Measurements from ENCODE around the gene CD83. TPM values are rescaled to one million over a fixed set of nuclear protein-coding genes. Genes with fewer than 3 reads are reported as not detected.
A peak's percentile ranks its signal among the peaks of the same experiment; 100 is the strongest.
"Not testable (repeated sequence)": the region's sequence is repeated elsewhere in the genome, so short reads cannot be mapped to it uniquely, and the experiment has no call there.

Gene CD83
- polyA plus RNA-seq, 4 donors: 10.0 to 16.4 (median 12.4) TPM

DNA sequence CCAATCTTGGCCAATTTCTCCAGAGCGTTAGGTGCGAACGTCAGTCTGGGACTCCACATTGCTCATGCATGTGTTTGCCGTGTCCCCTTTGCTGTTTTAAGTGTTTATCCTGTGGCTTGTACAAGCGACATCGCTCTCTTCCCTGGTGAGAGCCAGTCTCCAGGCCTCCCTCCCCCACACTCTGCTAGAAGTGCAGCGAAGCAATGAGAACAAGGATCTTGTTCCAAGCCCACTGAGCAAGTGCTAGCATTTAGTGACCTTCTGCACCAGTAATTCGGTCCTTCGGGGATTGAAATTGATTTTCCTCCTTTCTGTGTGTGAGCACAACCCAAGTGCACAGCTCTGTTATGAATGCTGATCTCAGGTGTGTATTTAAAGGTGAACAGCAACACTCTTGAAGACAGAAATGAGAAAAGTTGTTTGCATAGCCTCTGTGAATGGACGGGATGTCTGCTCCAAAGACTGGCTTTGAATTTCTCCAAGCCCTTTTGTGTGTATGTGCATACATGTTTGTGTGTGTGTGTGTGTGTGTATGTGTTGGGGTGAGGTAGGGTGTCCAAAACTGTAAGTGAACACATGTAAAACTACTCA is 29.0 kb downstream of the CD83 start:
- DNase-seq (ENCODE audit: low read depth in 4 of 4, low spot score in 3 of 4): peak in 2 of 4 donors; percentile 45 to 59

GRCh38 chr6:14147891-14148290 is 30.3 kb downstream of the CD83 start:
- no peak for DNase-seq (ENCODE audit: low read depth in 4 of 4, low spot score in 3 of 4)

GRCh38 chr6:14148471-14148870 is 30.9 kb downstream of the CD83 start:
- no peak for DNase-seq (ENCODE audit: low read depth in 4 of 4, low spot score in 3 of 4)

DNA sequence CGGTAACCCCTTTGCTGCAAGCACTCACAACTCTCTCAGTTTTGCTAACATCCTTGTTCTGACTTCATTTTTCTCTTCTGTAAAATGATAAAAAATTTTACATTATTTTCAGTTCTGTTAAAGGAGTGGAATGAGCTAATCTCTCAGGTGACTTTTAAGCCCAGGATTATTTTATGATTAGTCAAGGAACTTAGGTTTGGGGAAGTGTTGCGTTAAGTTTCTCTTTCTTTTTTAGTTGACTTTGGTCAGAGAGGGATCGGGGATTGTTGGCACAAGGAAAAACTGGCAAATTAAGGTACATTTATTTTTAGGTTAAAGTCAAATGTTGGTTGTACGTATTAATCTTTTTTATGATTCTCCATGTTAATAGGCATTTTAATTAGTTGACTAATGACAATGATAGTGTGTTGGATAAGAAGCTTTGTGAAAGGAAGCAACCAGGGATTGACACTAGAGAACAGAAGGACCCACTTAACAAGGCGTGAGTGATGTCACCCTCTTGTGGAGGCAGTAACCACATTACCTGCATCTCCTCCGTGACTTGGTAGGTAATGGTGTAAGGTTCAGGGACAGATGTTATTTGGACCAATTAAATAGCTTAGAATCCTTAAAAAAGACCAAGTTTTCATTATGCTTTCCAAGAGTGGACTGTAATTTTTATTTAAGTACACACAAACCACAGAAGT is 31.6 kb downstream of the CD83 start:
- DNase-seq (ENCODE audit: low read depth in 4 of 4, low spot score in 3 of 4): no peak

- DNase-seq (ENCODE audit: low read depth in 4 of 4, low spot score in 3 of 4): no peak
These were observed 32.2 kb downstream of the CD83 start for GRCh38 chr6:14149739-14150130.

- not testable (repeated sequence) for DNase-seq (ENCODE audit: low read depth in 4 of 4, low spot score in 3 of 4)
These were observed 33.7 kb downstream of the CD83 start for GRCh38 chr6:14151300-14151699.

GRCh38 chr6:14151773-14152172 is 34.2 kb downstream of the CD83 start:
- no peak for DNase-seq (ENCODE audit: low read depth in 4 of 4, low spot score in 3 of 4)

DNA sequence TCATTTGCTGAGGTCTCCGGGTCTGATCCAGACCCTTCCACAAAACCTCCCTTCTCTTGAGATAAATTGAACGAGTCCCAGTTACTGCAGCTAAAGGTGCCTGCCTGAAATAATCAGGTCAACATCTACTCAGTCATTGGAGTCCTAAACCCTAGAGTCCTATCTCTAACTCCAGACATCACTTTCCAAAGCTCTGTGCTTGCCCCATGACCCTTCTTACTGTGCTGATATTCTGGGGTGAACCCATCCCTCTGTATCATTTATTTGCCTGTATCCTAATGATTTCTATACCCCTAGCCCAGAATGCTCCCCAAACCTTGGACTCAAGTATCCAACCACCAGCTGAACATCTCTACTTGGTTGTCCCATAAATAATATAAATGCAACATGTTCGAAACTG is 35.7 kb downstream of the CD83 start:
- DNase-seq (ENCODE audit: low read depth in 4 of 4, low spot score in 3 of 4): no peak

DNA sequence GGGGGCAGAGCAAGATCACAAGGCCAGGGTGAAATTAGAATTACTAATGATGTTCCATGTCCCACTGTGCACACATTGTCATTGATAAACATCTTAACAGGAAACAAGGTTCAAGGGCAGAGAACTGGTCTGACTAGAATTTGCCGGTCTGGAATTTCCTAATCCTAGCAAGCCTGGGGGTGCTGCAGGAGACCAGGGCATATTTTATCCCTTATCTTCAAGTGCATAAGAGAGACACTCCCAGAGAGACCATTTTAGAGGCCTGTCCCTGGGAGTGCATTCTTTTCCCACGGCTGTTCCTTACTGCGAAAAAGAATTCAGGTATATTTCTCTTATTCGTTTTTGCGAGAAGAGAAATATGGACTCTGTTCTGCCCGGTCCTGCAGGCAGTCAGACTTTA is 41.5 kb downstream of the CD83 start:
- no peak for DNase-seq (ENCODE audit: low read depth in 4 of 4, low spot score in 3 of 4)

GRCh38 chr6:14162826-14163225 is 45.3 kb downstream of the CD83 start:
- no peak for DNase-seq (ENCODE audit: low read depth in 4 of 4, low spot score in 3 of 4)

- DNase-seq (ENCODE audit: low read depth in 4 of 4, low spot score in 3 of 4): no peak
These were observed 47.5 kb downstream of the CD83 start for GRCh38 chr6:14165091-14165490.

GRCh38 chr6:14166839-14167238 is 49.3 kb downstream of the CD83 start:
- DNase-seq (ENCODE audit: low read depth in 4 of 4, low spot score in 3 of 4): peak in 1 of 4 donors; percentile 19

DNA sequence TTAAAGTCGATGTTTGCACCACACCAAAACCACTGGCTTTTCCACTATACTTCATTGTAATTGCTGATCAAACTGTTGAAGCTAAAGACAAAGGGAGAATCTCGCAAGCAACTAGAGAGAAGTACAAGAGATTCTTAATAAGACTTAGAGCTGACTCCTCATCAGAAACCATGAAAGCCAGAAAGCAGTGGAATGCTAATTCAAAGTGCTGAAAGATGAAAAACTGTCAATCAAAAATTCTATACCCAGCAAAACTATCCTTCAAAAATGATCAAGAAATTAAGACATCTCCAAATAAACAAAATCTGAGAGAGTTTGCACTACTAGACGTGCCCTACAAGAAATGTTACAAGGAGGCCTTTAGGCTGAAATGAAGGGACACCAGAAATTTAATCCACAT is 52.6 kb downstream of the CD83 start:
- DNase-seq (ENCODE audit: low read depth in 4 of 4, low spot score in 3 of 4): no peak

DNA sequence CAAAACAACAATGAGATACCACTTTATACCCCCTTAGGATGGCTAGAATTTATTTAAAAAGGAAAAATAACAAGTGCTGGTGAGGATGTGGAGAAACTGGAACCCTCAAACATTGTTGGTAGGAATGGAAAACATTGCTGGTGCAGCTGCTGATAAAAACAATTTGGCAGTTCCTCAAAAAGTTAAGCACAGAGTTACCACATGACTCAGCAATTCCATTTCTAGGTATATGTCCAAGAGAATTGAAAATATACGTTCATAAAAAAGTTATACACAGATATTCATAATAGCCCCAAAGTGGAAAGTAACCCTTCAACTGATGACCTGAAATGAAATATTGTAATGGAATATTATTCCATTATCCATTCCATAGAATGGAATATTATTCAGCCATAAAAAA is 55.0 kb downstream of the CD83 start:
- DNase-seq (ENCODE audit: low read depth in 4 of 4, low spot score in 3 of 4): no peak

DNA sequence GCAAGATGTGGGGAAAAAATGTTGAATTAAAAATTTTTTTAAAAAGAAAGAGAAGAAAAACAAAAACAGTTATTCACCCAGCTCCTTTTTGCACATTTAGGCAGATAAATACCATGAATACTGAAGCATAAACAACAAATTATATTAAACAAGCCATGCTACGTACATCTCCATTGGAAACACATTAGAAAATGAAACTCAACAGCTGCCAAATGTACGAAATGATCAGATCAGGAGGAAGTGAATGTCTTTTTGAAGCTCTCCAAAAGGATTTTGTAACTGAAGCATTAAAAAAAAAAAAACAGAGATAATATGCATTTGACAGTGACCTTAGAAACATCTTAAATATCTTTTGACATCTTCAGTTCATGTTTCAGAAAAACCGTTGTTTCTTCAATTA is 56.7 kb downstream of the CD83 start:
- DNase-seq (ENCODE audit: low read depth in 4 of 4, low spot score in 3 of 4): no peak

GRCh38 chr6:14174996-14175395 is 57.4 kb downstream of the CD83 start:
- no peak for DNase-seq (ENCODE audit: low read depth in 4 of 4, low spot score in 3 of 4)

- DNase-seq (ENCODE audit: low read depth in 4 of 4, low spot score in 3 of 4): no peak
These were observed 58.9 kb downstream of the CD83 start for GRCh38 chr6:14176429-14176828.

DNA sequence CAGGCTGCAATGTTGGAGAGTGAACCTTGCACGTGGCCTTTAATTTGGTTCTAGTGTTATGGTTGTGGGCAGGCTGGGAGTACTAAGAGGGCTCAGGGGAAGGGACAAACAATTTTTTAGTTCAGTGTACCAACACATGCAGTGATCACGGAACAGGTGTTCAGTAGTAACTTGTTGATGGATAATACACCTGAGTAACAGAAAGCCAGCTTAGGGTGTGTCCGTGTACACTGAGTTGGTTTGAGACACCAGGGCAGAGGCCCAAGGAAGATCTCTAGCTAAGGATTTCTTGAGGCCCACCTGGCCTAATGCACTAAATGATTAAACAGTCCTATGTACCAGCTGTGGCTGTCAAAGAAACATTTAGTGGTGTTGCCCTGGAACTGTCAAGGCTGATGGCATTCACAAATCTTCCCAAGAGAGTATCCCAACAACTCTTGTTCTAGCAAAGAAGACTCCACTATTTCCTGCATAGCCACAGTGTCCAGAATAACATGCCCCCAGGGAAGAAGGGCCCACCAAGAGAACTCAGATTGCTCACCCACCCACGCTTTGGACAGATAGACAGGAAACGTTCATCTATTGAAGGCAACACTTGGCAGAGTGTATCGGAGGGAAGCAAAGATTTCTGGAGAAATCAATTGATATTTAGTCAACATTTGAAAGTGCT is 60.0 kb downstream of the CD83 start:
- DNase-seq (ENCODE audit: low read depth in 4 of 4, low spot score in 3 of 4): no peak

- no peak for DNase-seq (ENCODE audit: low read depth in 4 of 4, low spot score in 3 of 4)
These were observed 60.5 kb downstream of the CD83 start for GRCh38 chr6:14178083-14178445.

DNA sequence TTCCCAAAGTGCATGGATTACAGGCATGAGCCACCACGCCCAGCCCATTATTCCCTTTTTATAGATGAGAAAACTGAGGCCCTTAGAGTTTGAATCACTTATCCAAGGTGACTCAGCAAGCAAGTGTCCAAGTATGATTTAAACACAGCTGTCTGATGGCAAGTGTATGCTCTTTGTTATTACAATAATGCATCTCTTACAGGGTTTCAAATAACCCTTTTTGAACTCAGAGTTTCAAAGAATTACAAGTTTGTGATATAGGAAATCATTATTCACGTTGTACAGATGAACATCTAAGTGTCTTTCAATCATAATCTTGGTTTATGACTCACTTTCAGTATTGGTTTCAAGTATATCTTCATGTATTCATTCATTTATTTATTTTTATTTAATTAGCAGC is 63.0 kb downstream of the CD83 start:
- no peak for DNase-seq (ENCODE audit: low read depth in 4 of 4, low spot score in 3 of 4)

DNA sequence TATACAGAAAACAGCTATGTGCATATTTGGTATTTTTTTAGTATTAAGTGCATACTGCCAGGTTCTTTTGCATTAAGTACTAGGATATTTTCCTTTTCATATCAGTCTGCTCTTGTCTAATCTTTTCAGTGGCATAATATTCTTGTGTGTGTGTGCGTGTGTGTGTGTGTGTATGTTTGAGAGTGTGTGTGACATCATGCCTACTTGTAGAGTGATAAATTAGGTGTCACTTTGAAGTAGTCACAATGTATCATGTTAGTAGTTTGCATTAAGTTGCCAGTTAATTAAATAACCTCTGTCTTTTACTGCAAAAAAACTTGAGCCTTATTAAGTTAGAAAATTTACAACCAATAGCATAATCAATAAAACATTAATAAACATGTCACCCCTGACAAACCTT is 65.3 kb downstream of the CD83 start:
- DNase-seq (ENCODE audit: low read depth in 4 of 4, low spot score in 3 of 4): no peak
